Measurements from ENCODE around the gene CTCFL.

The CTCFL gene

GRCh38 chr20:57460781-57461465 lies 64.0 kb downstream of the CTCFL start:
- DNase-seq: no peak

DNA sequence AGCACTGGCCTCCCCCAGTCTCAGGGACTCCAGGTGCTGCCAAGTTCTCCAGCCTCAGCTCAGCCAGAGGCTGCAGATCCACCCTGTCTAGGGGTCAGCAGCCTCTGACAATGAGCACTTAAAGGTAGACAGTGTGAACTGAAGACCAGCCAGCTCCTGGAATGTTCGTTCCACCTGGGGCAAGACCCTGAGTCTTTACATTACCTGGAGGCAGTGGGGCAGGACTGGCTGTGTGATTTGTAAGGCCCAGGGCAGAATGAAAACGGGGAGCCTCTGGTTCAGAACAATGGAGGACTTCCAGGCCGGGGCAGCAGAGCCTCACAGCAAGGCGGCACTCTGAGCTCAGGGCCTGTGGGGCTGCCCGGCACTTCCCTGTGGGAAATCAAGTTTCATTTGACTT lies 65.0 kb downstream of the CTCFL start:
- no peak for DNase-seq

DNA sequence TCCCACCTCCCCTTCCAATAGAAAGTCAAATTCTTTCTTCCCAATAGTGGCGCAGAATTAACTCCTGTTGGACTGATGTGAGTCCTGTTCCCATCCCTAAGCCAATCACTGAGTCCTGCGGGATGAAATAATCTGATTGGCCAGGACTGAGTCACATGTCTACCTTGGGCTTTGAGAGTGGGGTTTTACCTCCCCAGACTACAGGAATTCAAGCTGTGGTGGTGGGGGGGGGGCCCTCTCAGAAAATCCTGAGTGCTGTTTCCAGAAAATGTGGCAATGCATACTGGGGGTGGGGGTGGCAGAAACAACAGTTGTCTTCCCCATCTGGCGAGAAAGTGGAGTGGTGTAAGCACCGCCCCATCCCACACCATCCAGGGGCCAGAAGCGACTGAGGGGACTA lies 65.7 kb downstream of the CTCFL start:
- no peak for DNase-seq

GRCh38 chr20:57458400-57459160 lies 66.4 kb downstream of the CTCFL start:
- DNase-seq: peak; percentile 2

- no peak for DNase-seq
Measured at GRCh38 chr20:57457243-57458095, 67.5 kb downstream of the CTCFL start.

DNA sequence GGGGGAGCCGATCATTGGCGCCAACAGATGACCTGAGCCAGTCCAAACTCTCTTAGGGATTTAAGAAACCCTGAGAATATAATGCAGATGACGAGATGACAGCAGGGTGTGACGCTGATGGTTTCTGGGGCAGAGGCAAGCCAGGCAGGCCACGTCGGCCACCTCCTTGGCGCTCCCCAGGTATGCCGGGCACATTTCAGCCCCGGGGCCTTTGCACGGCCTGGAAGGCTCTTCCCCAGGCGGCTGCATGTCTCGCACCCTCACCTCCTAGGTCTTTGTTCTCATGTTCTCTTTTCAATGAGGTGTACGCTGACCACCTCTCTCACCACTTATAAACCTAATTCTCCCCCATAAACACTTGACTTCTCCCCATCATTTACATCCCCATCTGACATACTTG lies 68.8 kb downstream of the CTCFL start:
- DNase-seq: no peak

- DNase-seq: no peak
Measured at GRCh38 chr20:57455386-57455785, 69.6 kb downstream of the CTCFL start.

- no peak for DNase-seq
Measured at GRCh38 chr20:57451795-57452661, 72.9 kb downstream of the CTCFL start.

DNA sequence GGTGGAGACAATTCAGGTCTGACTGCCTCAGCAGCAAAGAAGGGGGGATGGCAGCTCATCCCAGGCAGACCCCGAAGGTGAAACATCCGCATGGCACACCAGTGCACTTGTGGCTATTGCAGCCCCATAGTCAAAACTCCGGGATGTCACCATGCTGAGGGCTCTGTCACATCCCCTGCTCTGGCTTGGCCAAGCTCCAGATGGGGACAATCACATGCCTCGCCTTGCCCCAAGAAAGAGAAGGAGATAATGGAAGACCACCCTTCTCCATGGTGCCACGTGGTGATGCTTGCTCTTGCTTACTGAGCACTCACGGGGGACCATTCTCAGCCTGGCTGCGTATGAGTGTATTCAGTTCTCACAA lies 73.5 kb downstream of the CTCFL start:
- no peak for DNase-seq

GRCh38 chr20:57450931-57451330 lies 74.0 kb downstream of the CTCFL start:
- DNase-seq: no peak

GRCh38 chr20:57450419-57450818 lies 74.5 kb downstream of the CTCFL start:
- DNase-seq: no peak

GRCh38 chr20:57449398-57450354 lies 75.3 kb downstream of the CTCFL start:
- no peak for DNase-seq

DNA sequence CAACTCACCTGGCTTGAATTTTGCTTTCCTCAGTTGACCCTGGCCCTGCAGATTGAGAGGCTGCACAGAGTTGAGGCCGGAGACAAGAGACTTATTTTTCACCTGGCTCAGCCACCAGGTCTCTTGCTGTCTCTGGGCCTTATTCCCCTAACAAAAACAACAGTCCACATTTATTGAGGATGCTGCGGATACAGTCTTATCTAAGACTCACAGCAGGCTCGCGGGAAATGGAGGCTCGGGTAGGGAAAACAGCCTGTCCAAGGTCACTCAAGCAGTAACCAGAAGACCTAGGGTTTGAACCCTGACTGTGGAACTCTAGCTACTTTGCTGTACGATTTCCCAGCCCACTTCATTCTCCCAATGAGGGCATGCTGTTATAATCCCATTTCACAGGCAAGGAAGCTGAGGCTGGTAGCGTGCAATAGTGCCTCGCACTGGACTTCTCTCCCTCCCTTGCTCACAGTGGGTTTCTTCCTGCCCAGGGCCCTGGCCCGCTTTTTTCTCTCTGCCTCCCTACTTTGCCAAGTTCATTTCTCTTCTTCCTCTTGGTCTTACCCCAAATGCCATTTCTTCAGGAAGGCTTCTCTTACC lies 76.1 kb downstream of the CTCFL start:
- DNase-seq: no peak
